ENCODE measurements around the gene CWF19L1.
"Not testable (repeated sequence)": the region's sequence is repeated elsewhere in the genome, so short reads cannot be mapped to it uniquely, and the experiment has no call there.

Gene CWF19L1

GRCh38 chr10:100297242-100297641 is 29.8 kb upstream of the CWF19L1 start:
- TF ChIP-seq CTCF (conservative IDR thresholded peaks at IDR 0.05): no peak
- no peak for TF ChIP-seq ZFX (IDR thresholded peaks at IDR 0.05)
- H3K27ac ChIP-seq: no peak overlapping the region

- TF ChIP-seq ZFX (IDR thresholded peaks at IDR 0.05) (no peak), CTCF (conservative IDR thresholded peaks at IDR 0.05) (no peak)
- no peak overlapping the region for H3K27ac ChIP-seq
Observed at GRCh38 chr10:100293066-100293465, 25.6 kb upstream of the CWF19L1 start.

- H3K27ac ChIP-seq: not testable (repeated sequence)
Observed at GRCh38 chr10:100292300-100292699, 24.9 kb upstream of the CWF19L1 start.

- TF ChIP-seq ZFX (IDR thresholded peaks at IDR 0.05): no peak
- no peak for TF ChIP-seq CTCF (conservative IDR thresholded peaks at IDR 0.05)
- H3K27ac ChIP-seq: no peak overlapping the region
Observed at GRCh38 chr10:100291356-100291755, 23.9 kb upstream of the CWF19L1 start.

GRCh38 chr10:100289641-100290040 is 22.2 kb upstream of the CWF19L1 start:
- no peak overlapping the region for H3K27ac ChIP-seq
- no peak for TF ChIP-seq CTCF (conservative IDR thresholded peaks at IDR 0.05)
- TF ChIP-seq ZFX (IDR thresholded peaks at IDR 0.05): no peak

- no peak overlapping the region for H3K27ac ChIP-seq
- TF ChIP-seq ZFX (IDR thresholded peaks at IDR 0.05): no peak
- no peak for TF ChIP-seq CTCF (conservative IDR thresholded peaks at IDR 0.05)
Observed at GRCh38 chr10:100288196-100288595, 20.8 kb upstream of the CWF19L1 start.

GRCh38 chr10:100287756-100288155 is 20.3 kb upstream of the CWF19L1 start:
- TF ChIP-seq ZFX (IDR thresholded peaks at IDR 0.05) (no peak), CTCF (conservative IDR thresholded peaks at IDR 0.05) (no peak)
- H3K27ac ChIP-seq: no peak overlapping the region
